ENCODE data around the gene MARK2.

GRCh38 chr11:63872800-63873197 lies 33.9 kb downstream of the MARK2 start:
- no peak for TF ChIP-seq CTCF (IDR thresholded peaks at IDR 0.05)
- TF ChIP-seq POLR2A (IDR thresholded peaks at IDR 0.05) = no peak

Data from heart left ventricle (tissue), 13 donors.